H1 (cell line): ENCODE results near the gene NAB1. TPM values are rescaled to one million over a fixed set of nuclear protein-coding genes. Genes with fewer than 3 reads are reported as not detected.

Experiments used
- CTCF ChIA-PET: fragments of 300-600 bp; sonication (Branson Sonifier 250); formaldehyde crosslinking; loops from one replicate; lab custom pipeline; 2021; ENCODE audit not compliant: partially characterized antibody; lab: Charles Lee
- POLR2A ChIA-PET: fragments of 300-600 bp; sonication (Branson Sonifier 250); formaldehyde crosslinking; loops from one replicate; lab custom pipeline; 2021; ENCODE audit warnings: inconsistent platforms; ENCODE audit not compliant: partially characterized antibody; lab: Charles Lee
- DNase-seq, 2 experiments: peaks; one replicate each; pipeline versions ENCODE4 v3.0.0 to v3.0.0-alpha.2; 2010 to 2022; ENCODE audit warnings: low spot score in 2 of 2, low read depth in 1 of 2, mixed read lengths in 1 of 2
- FAIRE-seq: peaks from 2 replicates; lab custom pipeline; 2011; peaks lifted over from hg19 to GRCh38; lab: Jason Lieb, UNC
- H2AFZ ChIP-seq: 2 replicates; pipeline ENCODE4 v1.8.1; 2012; ENCODE audit warnings: low read length, inconsistent platforms
- H2AK5ac ChIP-seq: 2 replicates; pipeline ENCODE4 v1.6.1; 2013; ENCODE audit warnings: low read depth, low read length
- H2BK120ac ChIP-seq: replicated peaks from 2 replicates; pipeline ENCODE3; 2013; ENCODE audit warnings: low read depth, low read length, inconsistent platforms
- H2BK12ac ChIP-seq: 2 replicates; pipeline ENCODE4 v1.6.1; 2013; ENCODE audit warnings: low read depth, low read length
- H2BK15ac ChIP-seq: 2 replicates; pipeline ENCODE4 v1.6.1; 2013; ENCODE audit warnings: low read length
- H2BK20ac ChIP-seq: 2 replicates; pipeline ENCODE4 v1.6.1; 2013; ENCODE audit warnings: low read length
- H2BK5ac ChIP-seq: 2 replicates; pipeline ENCODE4 v1.6.1; 2013; ENCODE audit warnings: low read depth, low read length
- H3K14ac ChIP-seq: 2 replicates; pipeline ENCODE4 v1.6.1; 2013; ENCODE audit warnings: inconsistent platforms; ENCODE audit not compliant: insufficient read length
- H3K18ac ChIP-seq: 2 replicates; pipeline ENCODE4 v1.6.1; 2013; ENCODE audit warnings: low read length; ENCODE audit errors: extremely low read depth
- H3K23ac ChIP-seq: 2 replicates; pipeline ENCODE4 v1.6.1; 2013; ENCODE audit warnings: inconsistent platforms; ENCODE audit not compliant: insufficient read length
- H3K23me2 ChIP-seq: 2 replicates; pipeline ENCODE4 v1.6.1; 2013; ENCODE audit warnings: low read depth, low read length
- H3K27ac ChIP-seq: 2 replicates; pipeline ENCODE4 v1.6.1; 2011; ENCODE audit warnings: low read depth, low read length, inconsistent platforms
- H3K27me3 ChIP-seq, 4 experiments: replicated peaks in 1 of 4; 1 replicate in 1 of 4; 2 replicates in 3 of 4; pipeline versions ENCODE4 v1.6.1 to v1.8.1; 2011 to 2013; ENCODE audit warnings: low read length in 3 of 4, mild to moderate bottlenecking in 3 of 4, inconsistent platforms in 2 of 4, mixed read lengths in 2 of 4, moderate library complexity in 1 of 4; ENCODE audit not compliant: control insufficient read depth in 3 of 4, insufficient read depth in 3 of 4; ENCODE audit errors: extremely low read depth in 1 of 4
- H3K36me3 ChIP-seq, 4 experiments: 2 replicates each; pipeline versions ENCODE4 v1.6.1 to v1.8.1; 2011 to 2013; ENCODE audit warnings: mild to moderate bottlenecking in 4 of 4, low read length in 3 of 4, moderate library complexity in 2 of 4, control low read depth in 1 of 4, inconsistent platforms in 1 of 4; ENCODE audit not compliant: insufficient read depth in 4 of 4, control insufficient read depth in 2 of 4
- H3K4ac ChIP-seq: replicated peaks from 2 replicates; pipeline ENCODE3; 2013; ENCODE audit warnings: low read length, low read depth, mixed read lengths, inconsistent platforms; ENCODE audit not compliant: insufficient read length
- H3K4me1 ChIP-seq, 4 experiments: replicated peaks in 1 of 4; 1 replicate in 1 of 4; 2 replicates in 3 of 4; pipeline versions ENCODE4 v1.6.1 to v1.8.1; 2011 to 2013; ENCODE audit warnings: low read length in 3 of 4, inconsistent platforms in 2 of 4, mixed read lengths in 1 of 4; ENCODE audit not compliant: insufficient read depth in 4 of 4, control insufficient read depth in 3 of 4
- H3K4me2 ChIP-seq, 2 experiments: 2 replicates each; pipeline versions ENCODE4 v1.6.1 to v1.8.1; 2011 to 2013; ENCODE audit warnings: low read depth in 2 of 2, low read length in 2 of 2, control low read depth in 1 of 2, inconsistent platforms in 1 of 2, mild to moderate bottlenecking in 1 of 2; ENCODE audit not compliant: insufficient read depth in 1 of 2
- H3K4me3 ChIP-seq, 4 experiments: fragments of 200-600, 300-600 bp in 1 of 4; sonication (generic), shearing (Covaris generic), sonication (Bioruptor Twin) in 1 of 4; 2 replicates each; pipeline versions ENCODE4 v1.5.1 to v1.8.1; 2011 to 2016; ENCODE audit warnings: low read length in 4 of 4, low read depth in 3 of 4, control low read depth in 2 of 4, inconsistent platforms in 2 of 4, mild to moderate bottlenecking in 2 of 4, mixed read lengths in 1 of 4, moderate library complexity in 1 of 4; ENCODE audit not compliant: insufficient read depth in 2 of 4; ENCODE audit errors: extremely low read depth in 1 of 4
- H3K56ac ChIP-seq: replicated peaks from 2 replicates; pipeline ENCODE3; 2013; ENCODE audit warnings: low read depth, mild to moderate bottlenecking, mixed read lengths, low read length, inconsistent platforms; ENCODE audit not compliant: insufficient read length
- H3K79me1 ChIP-seq: 2 replicates; pipeline ENCODE4 v1.6.1; 2013; ENCODE audit warnings: low read depth, low read length, control low read depth
- H3K79me2 ChIP-seq, 2 experiments: 2 replicates each; pipeline versions ENCODE4 v1.6.1 to v1.8.1; 2012 to 2013; ENCODE audit warnings: low read length in 2 of 2, mild to moderate bottlenecking in 2 of 2, inconsistent platforms in 1 of 2; ENCODE audit not compliant: insufficient read depth in 2 of 2, control insufficient read depth in 1 of 2
- H3K9ac ChIP-seq, 4 experiments: replicated peaks in 1 of 4; 1 replicate in 1 of 4; 2 replicates in 3 of 4; pipeline versions ENCODE4 v1.6.1 to v1.8.1; 2011 to 2013; ENCODE audit warnings: low read depth in 3 of 4, low read length in 3 of 4, control low read depth in 2 of 4, mild to moderate bottlenecking in 2 of 4, moderate library complexity in 2 of 4, inconsistent platforms in 1 of 4; ENCODE audit errors: extremely low read depth in 1 of 4
- H3K9me3 ChIP-seq, 2 experiments: 2 replicates each; pipeline versions ENCODE4 v1.6.1 to v1.8.1; 2012 to 2013; ENCODE audit warnings: mild to moderate bottlenecking in 2 of 2, moderate library complexity in 2 of 2, control low read depth in 1 of 2, inconsistent platforms in 1 of 2, low read depth in 1 of 2, low read length in 1 of 2, mixed read lengths in 1 of 2; ENCODE audit not compliant: insufficient read depth in 2 of 2
- H4K20me1 ChIP-seq, 2 experiments: replicated peaks in 1 of 2; 2 replicates each; pipeline versions ENCODE3 to v1.8.1; 2011 to 2013; ENCODE audit warnings: inconsistent platforms in 2 of 2, low read length in 2 of 2, mild to moderate bottlenecking in 1 of 2; ENCODE audit not compliant: insufficient read depth in 2 of 2, control insufficient read depth in 1 of 2
- H4K5ac ChIP-seq: 2 replicates; pipeline ENCODE4 v1.6.1; 2013; ENCODE audit warnings: low read length, low read depth, mixed read lengths, inconsistent platforms; ENCODE audit not compliant: insufficient read length
- H4K8ac ChIP-seq: 2 replicates; pipeline ENCODE4 v1.8.0; 2013; ENCODE audit warnings: mild to moderate bottlenecking, moderate library complexity, low read length, inconsistent platforms; ENCODE audit not compliant: insufficient read depth; ENCODE audit errors: extremely low read depth
- H4K91ac ChIP-seq: replicated peaks from 2 replicates; pipeline ENCODE3; 2013; ENCODE audit warnings: low read length, mixed read lengths, inconsistent platforms; ENCODE audit not compliant: insufficient read length
- ASH2L ChIP-seq: fragments of 200-600, 300-600 bp; sonication (generic); IDR thresholded peaks from one replicate; pipeline ENCODE4 v1.7.1; 2017; ENCODE audit warnings: low read length
- BACH1 ChIP-seq: IDR thresholded peaks from 2 replicates; pipeline ENCODE4 v1.6.1; 2012; ENCODE audit warnings: low read length, improper control_type of control experiment
- BRCA1 ChIP-seq: IDR thresholded peaks from 2 replicates; pipeline ENCODE4 v1.6.1; 2012; ENCODE audit warnings: low read depth, low read length, improper control_type of control experiment
- CHD2 ChIP-seq: IDR thresholded peaks from 2 replicates; pipeline ENCODE4 v1.6.1; 2012; ENCODE audit warnings: low read length, improper control_type of control experiment
- EP300 ChIP-seq, 2 experiments: IDR thresholded peaks; 1 replicate in 1 of 2; 2 replicates in 1 of 2; pipeline ENCODE4 v1.6.1; 2011 to 2012; ENCODE audit warnings: low read depth in 2 of 2, low read length in 2 of 2, mild to moderate bottlenecking in 2 of 2, borderline replicate concordance in 1 of 2, inconsistent platforms in 1 of 2, moderate library complexity in 1 of 2
- HDAC6 ChIP-seq: IDR thresholded peaks from one replicate; pipeline ENCODE4 v1.7.1; 2012; ENCODE audit warnings: low read depth, mild to moderate bottlenecking, inconsistent platforms, low read length, moderate library complexity
- NANOG ChIP-seq: IDR thresholded peaks from 2 replicates; pipeline ENCODE4 v1.6.1; 2011; ENCODE audit warnings: low read length, low read depth, mild to moderate bottlenecking, inconsistent platforms; ENCODE audit not compliant: insufficient read depth, poor library complexity, severe bottlenecking
- NRF1 ChIP-seq: IDR thresholded peaks from 2 replicates; pipeline ENCODE4 v1.6.1; 2011; ENCODE audit warnings: mild to moderate bottlenecking, low read depth, low read length, improper control_type of control experiment
- POU5F1 ChIP-seq: IDR thresholded peaks from 2 replicates; pipeline ENCODE4 v1.6.1; 2011; ENCODE audit warnings: low read depth, mild to moderate bottlenecking, low read length, moderate library complexity
- RBBP5 ChIP-seq: IDR thresholded peaks from 2 replicates; pipeline ENCODE4 v1.7.1; 2012; ENCODE audit warnings: low read depth, mild to moderate bottlenecking, inconsistent platforms, low read length, moderate library complexity, borderline replicate concordance
- RNF2 ChIP-seq: fragments of 200-900, 300-1000 bp; sonication (generic); IDR thresholded peaks from 2 replicates; pipeline ENCODE4 v1.7.1; 2016; ENCODE audit warnings: borderline replicate concordance, low read depth, mild to moderate bottlenecking, antibody characterized with exemption, low read length; ENCODE audit not compliant: poor library complexity, severe bottlenecking; ENCODE audit errors: missing control alignments
- SAP30 ChIP-seq: fragments of 300-600 bp; sonication (generic); IDR thresholded peaks from 2 replicates; pipeline ENCODE4 v1.7.1; 2012; ENCODE audit warnings: low read length, moderate library complexity, mild to moderate bottlenecking, inconsistent platforms; ENCODE audit not compliant: insufficient read depth, insufficient replicate concordance
- TAF1 ChIP-seq: IDR thresholded peaks from 2 replicates; pipeline ENCODE4 v1.6.1; 2011; ENCODE audit warnings: mild to moderate bottlenecking, low read depth, low read length
- ZNF274 ChIP-seq: IDR thresholded peaks from 2 replicates; pipeline ENCODE4 v1.7.0; 2012; ENCODE audit warnings: low read length, borderline replicate concordance; ENCODE audit errors: extremely low read depth
- WGBS, 2 experiments: shearing (Covaris generic) in 1 of 2; methylation state at CpG; one replicate each; pipeline versions ENCODE4 v1.1.6 to v1.1.7; 2013 to 2015; ENCODE audit warnings: low lambda C conversion rate in 2 of 2, mixed read lengths in 2 of 2, inconsistent platforms in 1 of 2, low coverage in 1 of 2, missing lambda C conversion rate in 1 of 2; ENCODE audit not compliant: insufficient replicate concordance in 2 of 2, insufficient coverage in 1 of 2, insufficient read length in 1 of 2; ENCODE audit errors: extremely low coverage in 1 of 2, missing lambda C conversion rate in 1 of 2; 5-methylcytosine and 5-hydroxymethylcytosine counted together
- polyA plus RNA-seq, 7 experiments: library from polyadenylated mRNA; depleted of rRNA in 3 of 7; stranded (reverse) in 5 of 7; unstranded in 2 of 7; fragments of >200 nt in 5 of 7; fragments of 200-250 nt in 2 of 7; gene quantifications; 1 replicate in 5 of 7; 2 replicates in 1 of 7; 4 replicates in 1 of 7; pipeline versions ENCODE4 v1.2.1 to v1.2.3, GENCODE V29; 2011 to 2013; ENCODE audit warnings: missing spikeins in 2 of 7, mixed read lengths in 2 of 7
- total RNA-seq: library from RNA; stranded (reverse); fragmentation: NEBNext Ultra II Directional; extraction: Animal tissue kit (Norgen Biotek cat#: 25700); gene quantifications from 2 replicates; pipeline ENCODE4 v1.2.1, GENCODE V29; 2021

NAB1 gene
- total and polyA plus RNA-seq, 2 of the 8 experiments (the other 6 are each of a cell fraction or from before 2014, with no cell fraction given) = 8.5 to 28.6 TPM

DNA sequence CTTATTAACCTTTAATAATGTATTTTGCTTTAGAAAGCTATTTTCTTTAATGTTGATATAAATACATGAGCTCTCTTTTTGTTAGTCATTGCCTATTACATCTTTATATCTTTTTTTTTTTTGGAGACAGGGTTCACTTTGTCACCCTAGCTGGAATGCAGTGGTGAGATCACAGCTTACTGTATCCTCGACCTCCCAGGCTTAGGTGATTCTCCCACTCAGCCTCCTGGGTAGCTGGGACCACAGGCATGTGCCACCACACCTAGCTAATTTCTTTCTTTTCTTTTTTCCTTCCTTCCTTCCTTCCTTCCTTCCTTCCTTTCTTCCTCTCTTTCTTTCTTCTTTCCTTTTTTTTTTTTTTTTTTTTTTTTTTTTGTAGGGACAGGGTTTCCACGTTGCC lies 15.4 kb downstream of the NAB1 start:
- Histone ChIP-seq H3K36me3 (no peaks in the 10 kb centered on the region), H3K4me3 (no peak overlapping the region), H3K4me1 (no peaks in the 10 kb centered on the region), H3K56ac (no peak overlapping the region), H3K4me2 (no peak overlapping the region), H2BK5ac (no peak overlapping the region), H2BK120ac (no peak overlapping the region), H4K8ac (no peak overlapping the region), H4K20me1 (peaks cover 0 to 2% of the 10 kb centered on the region in 2 experiments), H4K91ac (no peak overlapping the region), H3K4ac (no peak overlapping the region), H4K5ac (no peak overlapping the region), H3K27me3 (no peaks in the 10 kb centered on the region), H3K14ac (no peak overlapping the region), H3K27ac (no peak overlapping the region), H2BK12ac (no peak overlapping the region), H3K23ac (no peak overlapping the region), H3K9me3 (no peaks in the 10 kb centered on the region), H2BK20ac (no peak overlapping the region), H2AK5ac (no peak overlapping the region), H2BK15ac (no peak overlapping the region), H2AFZ (no peak overlapping the region), H3K18ac (no peak overlapping the region), H3K79me1 (no peaks in the 10 kb centered on the region), H3K9ac (no peak overlapping the region), H3K23me2 (no peaks in the 10 kb centered on the region), H3K79me2 (peaks cover 0 to 12% of the 10 kb centered on the region in 2 experiments; a peak in 2 of 4 replicates)
- FAIRE-seq (no peak), DNase-seq (no peak)
- POLR2A ChIA-PET = no interaction called here
- 79% methylated on average over 2 of the region's 2 CpGs; no CpG with 5 or more reads in 1 of the 2 experiments for WGBS, 2 experiments
- CTCF ChIA-PET = interaction anchor here (0.6 to 1.5 kb wide), 2 partner anchors 9 to 119 kb away, joined by 3 read pairs; no protein-coding TSS in a partner anchor
- TF ChIP-seq NANOG (no peak), BRCA1 (no peak), RNF2 (no peak), EP300 (IDR thresholded peaks at IDR 0.05; ENCODE audit: borderline replicate concordance in 1 of 2, low read depth in 2 of 2, low read length in 2 of 2) (no peak), ASH2L (no peak), RBBP5 (no peak), NRF1 (no peak), SAP30 (no peak), TAF1 (no peak), ZNF274 (no peak), HDAC6 (no peak), CHD2 (no peak), BACH1 (no peak), POU5F1 (no peak)
